K562 (cell line): ENCODE results near the gene GRIK3. TPM values are rescaled to one million over a fixed set of nuclear protein-coding genes. Genes with fewer than 3 reads are reported as not detected.

ENCODE experiments used
- ATAC-seq: fragments of 200-7000 bp; cut with Tn5 transposase; 3 replicates; pipeline ENCODE4 v1.9.1; 2020; ENCODE audit warnings: moderate library complexity
- BruUV-seq: library from RNA; stranded (reverse); fragments of 400-500 nt; replicated peaks from 2 replicates; lab custom pipeline; 2021; lab: Mats Ljungman, UMichigan
- CTCF ChIA-PET: fragments of 300-600 bp; formaldehyde crosslinking; extraction: SDS; loops from one replicate; lab custom pipeline; 2021; ENCODE audit warnings: low intra/inter-chr PET ratio; lab: Yijun Ruan, JAX
- POLR2A ChIA-PET: fragments of 300-600, 350-650 bp; sonication (Branson Sonifier 250); formaldehyde crosslinking; extraction: SDS; loops from one replicate; lab custom pipeline; 2021; ENCODE audit warnings: antibody characterized with exemption, inconsistent platforms; lab: Yijun Ruan, JAX
- DNase-seq, 4 experiments: peaks; one replicate each; pipeline versions ENCODE4 v3.0.0 to v3.0.0-alpha.2; 2011 to 2018; ENCODE audit warnings: low spot score in 3 of 4, mixed read lengths in 3 of 4; ENCODE audit errors: extremely low read depth in 1 of 4
- FAIRE-seq: peaks from 2 replicates; lab custom pipeline; 2011; peaks lifted over from hg19 to GRCh38; lab: Jason Lieb, UNC
- H2AFZ ChIP-seq: 2 replicates; pipeline ENCODE4 v1.6.0; 2011; ENCODE audit warnings: low read depth, low read length, control low read depth, inconsistent platforms
- H3K27ac ChIP-seq: fragments of 200-600 bp; 3 replicates; pipeline ENCODE4 v1.8.0; 2011; ENCODE audit warnings: low read depth, mild to moderate bottlenecking, control low read depth, inconsistent platforms, low read length, moderate library complexity, mixed read lengths; ENCODE audit errors: extremely low read depth
- H3K27me3 ChIP-seq, 2 experiments: fragments of 300-600 bp in 1 of 2; 2 replicates in 1 of 2; 3 replicates in 1 of 2; pipeline versions ENCODE4 v1.6.0 to v1.8.0; 2011; ENCODE audit warnings: inconsistent platforms in 2 of 2, low read length in 2 of 2, mild to moderate bottlenecking in 1 of 2, mixed read lengths in 1 of 2, moderate library complexity in 1 of 2; ENCODE audit not compliant: control insufficient read depth in 2 of 2, insufficient read depth in 2 of 2
- H3K36me3 ChIP-seq: fragments of 300-600 bp; 3 replicates; pipeline ENCODE4 v1.8.0; 2011; ENCODE audit warnings: mild to moderate bottlenecking, low read length, inconsistent platforms; ENCODE audit not compliant: control insufficient read depth, insufficient read depth
- H3K4me1 ChIP-seq, 2 experiments: fragments of 200-600 bp in 1 of 2; replicated peaks in 1 of 2; 2 replicates in 1 of 2; 3 replicates in 1 of 2; pipeline versions ENCODE4 v1.5.1 to v1.8.0; 2011; ENCODE audit warnings: inconsistent platforms in 2 of 2, low read length in 2 of 2, mild to moderate bottlenecking in 1 of 2, mixed read lengths in 1 of 2, moderate library complexity in 1 of 2; ENCODE audit not compliant: control insufficient read depth in 2 of 2, insufficient read depth in 2 of 2
- H3K4me2 ChIP-seq: 2 replicates; pipeline ENCODE4 v1.6.1; 2011; ENCODE audit warnings: low read length, control low read depth, inconsistent platforms, mixed read lengths; ENCODE audit not compliant: insufficient read depth
- H3K4me3 ChIP-seq: fragments of 200-600 bp; sonication (generic), shearing (Covaris generic); 2 replicates; pipeline ENCODE4 v1.5.1; 2016; ENCODE audit warnings: control low read depth, inconsistent platforms
- H3K79me2 ChIP-seq: fragments of 200-600 bp; 3 replicates; pipeline ENCODE4 v1.8.0; 2011; ENCODE audit warnings: low read length, inconsistent platforms; ENCODE audit not compliant: control insufficient read depth, insufficient read depth
- H3K9ac ChIP-seq, 2 experiments: 2 replicates each; pipeline versions ENCODE4 v1.6.0 to v1.6.1; 2011; ENCODE audit warnings: low read depth in 2 of 2, low read length in 2 of 2, control low read depth in 1 of 2, inconsistent platforms in 1 of 2, mild to moderate bottlenecking in 1 of 2, mixed read lengths in 1 of 2; ENCODE audit not compliant: insufficient read depth in 1 of 2
- H3K9me1 ChIP-seq: one replicate; pipeline ENCODE4 v1.6.0; 2011; ENCODE audit warnings: inconsistent platforms, mild to moderate bottlenecking, low read length, moderate library complexity; ENCODE audit not compliant: control insufficient read depth, insufficient read depth
- H3K9me3 ChIP-seq: replicated peaks from 2 replicates; pipeline ENCODE4 v1.5.1; 2011; ENCODE audit warnings: low read depth, low read length, inconsistent platforms; ENCODE audit not compliant: control insufficient read depth, insufficient read depth
- H4K20me1 ChIP-seq: replicated peaks from 2 replicates; pipeline ENCODE4 v1.6.1; 2011; ENCODE audit warnings: low read length, inconsistent platforms, mixed read lengths; ENCODE audit not compliant: control insufficient read depth, insufficient read depth
- ETS2 ChIP-seq: IDR thresholded peaks from 2 replicates; pipeline ENCODE4 v1.6.1; 2016; ENCODE audit warnings: borderline replicate concordance, missing genetic modification characterization, mild to moderate bottlenecking, moderate library complexity, missing compliant biosample characterization; ENCODE audit not compliant: poor library complexity, severe bottlenecking
- GABPB1 ChIP-seq: sonication (generic); formaldehyde crosslinking; IDR thresholded peaks from 2 replicates; pipeline ENCODE4 v1.8.0; 2022; ENCODE audit warnings: mild to moderate bottlenecking, missing genetic modification reagents
- NR2F6 ChIP-seq: fragments of 450-650 bp; formaldehyde crosslinking; IDR thresholded peaks from 2 replicates; pipeline ENCODE4 v1.4.0; 2020; ENCODE audit warnings: mild to moderate bottlenecking
- RNF2 ChIP-seq: sonication (generic); IDR thresholded peaks from 2 replicates; pipeline ENCODE4 v1.6.1; 2016
- ZNF175 ChIP-seq: fragments of 200-800 bp; sonication (Bioruptor generic); IDR thresholded peaks from 2 replicates; pipeline ENCODE4 v1.6.1; 2016; ENCODE audit warnings: low read depth, mild to moderate bottlenecking, missing genetic modification characterization, missing compliant biosample characterization
- ZNF445 ChIP-seq: fragments of 250-450 bp; sonication (Bioruptor Pico); IDR thresholded peaks from 2 replicates; pipeline ENCODE4 v1.4.0; 2020; ENCODE audit warnings: low read depth, mild to moderate bottlenecking, moderate library complexity
- ZNF699 ChIP-seq: fragments of 250-450 bp; sonication (Bioruptor Pico); IDR thresholded peaks from 2 replicates; pipeline ENCODE4 v1.8.0; 2021; ENCODE audit warnings: mild to moderate bottlenecking, moderate library complexity; ENCODE audit not compliant: insufficient replicate concordance
- WGBS: fragments of 100-300 bp; shearing (Covaris generic); methylation state at CpG from one replicate; pipeline ENCODE4 v1.1.6; 2016; ENCODE audit warnings: low coverage, mixed read lengths; ENCODE audit not compliant: insufficient coverage; ENCODE audit errors: missing lambda C conversion rate; 5-methylcytosine and 5-hydroxymethylcytosine counted together
- in situ Hi-C: fragments of 300-500 bp; cut with MboI; formaldehyde crosslinking; loops from 4 replicates; pipeline ENCODE4 v1.15.0; 2018; ENCODE audit warnings: inconsistent platforms, mixed read lengths
- intact Hi-C: fragments of 100-400 bp; cut with micrococcal nuclease; formaldehyde crosslinking; loops from 2 replicates; pipeline ENCODE4 v1.14.2; 2022
- polyA plus RNA-seq, 8 experiments: library from polyadenylated mRNA; depleted of rRNA in 4 of 8; stranded (reverse) in 5 of 8; unstranded in 3 of 8; fragments of >200 nt; fragmentation: Nextera tagmentation in 2 of 8; fragmentation: Illumina TruSeq in 1 of 8; extraction: Ambion mirVana in 2 of 8; extraction: Trizol in 1 of 8; gene quantifications; 2 replicates each; pipeline versions ENCODE4 v1.2.1 to v1.2.3, GENCODE V29; 2011 to 2014; ENCODE audit warnings: inconsistent platforms in 1 of 8, missing spikeins in 1 of 8
- total RNA-seq, 7 experiments: library from RNA; depleted of rRNA in 6 of 7; stranded (reverse); fragments of >200 nt in 6 of 7; fragmentation: Illumina TruSeq in 2 of 7; extraction: Trizol in 2 of 7; gene quantifications; 2 replicates each; pipeline versions ENCODE4 v1.2.1 to v1.2.3, GENCODE V29; 2011 to 2021; ENCODE audit warnings: low replicate concordance in 1 of 7

GRIK3 gene
- total and polyA plus RNA-seq, 9 of the 15 experiments (the other 6 are each of a cell fraction or from before 2014, with no cell fraction given): not detected

- Histone ChIP-seq H3K4me1 (no peaks in the 10 kb centered on the region), H3K27ac (no peak overlapping the region), H3K4me3 (no peak overlapping the region), H2AFZ (no peak overlapping the region), H3K9me1 (no peaks in the 10 kb centered on the region), H3K27me3 (peaks cover 3 to 26% of the 10 kb centered on the region in 2 experiments; a peak in 3 of 5 replicates), H3K9me3 (no peaks in the 10 kb centered on the region), H4K20me1 (0 out of 2 replicates have a peak, but pooled peaks cover 18% of the 10 kb centered on the region), H3K79me2 (no peaks in the 10 kb centered on the region), H3K36me3 (no peaks in the 10 kb centered on the region), H3K9ac (no peak overlapping the region), H3K4me2 (no peak overlapping the region)
- WGBS: 0% methylated on average over 5 of the region's 5 CpGs
- FAIRE-seq (no peak), ATAC-seq (no peak), DNase-seq (no peak)
- ChIA-PET POLR2A (interaction anchor here (0.6 kb wide), 2 partner anchors 20 to 139 kb away, joined by 3 to 5 read pairs; no protein-coding TSS in a partner anchor), CTCF (no interaction called here)
- TF ChIP-seq ETS2 (no peak), ZNF445 (no peak), GABPB1 (CRISPR knock-in tag) (no peak), NR2F6 (CRISPR knock-in tag) (no peak), ZNF699 (CRISPR knock-in tag) (no peak), ZNF175 (CRISPR knock-in tag) (no peak), RNF2 (no peak)
- in situ Hi-C loops: no loop called here
- no TSS peak for BruUV-seq
- intact Hi-C loops: no loop called here
Observed at GRCh38 chr1:36796733-36797132, 237.6 kb downstream of the GRIK3 start.
